Measurements from ENCODE around the gene DPY19L1.
"Not testable (repeated sequence)": the region's sequence is repeated elsewhere in the genome, so short reads cannot be mapped to it uniquely, and the experiment has no call there.

Gene DPY19L1

DNA sequence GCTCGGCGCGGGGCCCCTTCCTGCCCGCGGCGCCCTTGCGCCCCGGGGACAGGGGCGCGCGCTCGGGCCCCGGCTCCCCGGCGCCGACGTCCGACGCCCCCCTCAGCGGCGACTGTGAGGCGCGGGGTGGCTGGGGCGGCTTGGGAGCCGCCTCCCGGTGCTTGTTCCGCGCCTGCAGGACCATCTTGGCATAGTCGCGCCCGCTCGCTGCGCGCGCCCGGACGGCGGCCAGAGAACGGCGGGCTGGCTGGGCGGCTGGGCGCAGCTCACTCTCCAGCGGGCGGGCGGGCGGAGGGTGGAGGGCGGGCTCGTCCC, at the start of gene DPY19L1:
Gene DPY19L1, minus strand, starts transcription at position 275 of the 315 bp plus-strand sequence. Its CDS starts 91 bp downstream, at position 184.
- H3K9ac ChIP-seq (ENCODE audit: low read length), result peak within 1 kb of the TSS; percentile 69
- H3K9me3 ChIP-seq (ENCODE audit: control insufficient read depth, low read length), result no peaks in the 10 kb centered on the region
- H3K4me3 ChIP-seq (ENCODE audit: low read length), result peak within 1 kb of the TSS; percentile 34
- no peaks in the 10 kb centered on the region for H3K36me3 ChIP-seq (ENCODE audit: control insufficient read depth, insufficient read depth, low read length)
- peaks cover 9% of the 10 kb centered on the region for H3K4me1 ChIP-seq (ENCODE audit: control insufficient read depth, insufficient read depth, low read length)
- no peaks in the 10 kb centered on the region for H3K27me3 ChIP-seq (ENCODE audit: control insufficient read depth, insufficient read depth, low read length)

DNA sequence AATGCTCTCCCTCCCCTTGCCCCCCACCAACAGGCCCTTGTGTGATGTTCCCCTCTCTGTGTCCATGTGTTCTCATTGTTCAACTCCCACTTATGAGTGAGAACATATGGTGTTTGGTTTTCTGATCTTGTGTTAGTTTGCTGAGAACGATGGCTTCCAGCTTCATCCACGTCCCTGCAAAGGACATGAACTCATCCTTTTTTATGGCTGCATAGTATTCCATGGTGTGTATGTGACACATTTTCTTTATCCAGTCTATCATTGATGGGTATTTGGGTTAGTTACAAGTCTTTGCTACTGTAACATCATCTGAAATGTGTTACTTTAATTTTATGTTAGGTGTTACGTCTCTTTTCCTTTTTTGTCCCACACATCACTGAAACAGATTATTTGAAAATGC, 42.2 kb upstream of the DPY19L1 start:
- not testable (repeated sequence) for H3K4me3 ChIP-seq (ENCODE audit: low read length); H3K36me3 ChIP-seq (ENCODE audit: control insufficient read depth, insufficient read depth, low read length); H3K9ac ChIP-seq (ENCODE audit: low read length); H3K27me3 ChIP-seq (ENCODE audit: control insufficient read depth, insufficient read depth, low read length); H3K4me1 ChIP-seq (ENCODE audit: control insufficient read depth, insufficient read depth, low read length); H3K9me3 ChIP-seq (ENCODE audit: control insufficient read depth, low read length)

DNA sequence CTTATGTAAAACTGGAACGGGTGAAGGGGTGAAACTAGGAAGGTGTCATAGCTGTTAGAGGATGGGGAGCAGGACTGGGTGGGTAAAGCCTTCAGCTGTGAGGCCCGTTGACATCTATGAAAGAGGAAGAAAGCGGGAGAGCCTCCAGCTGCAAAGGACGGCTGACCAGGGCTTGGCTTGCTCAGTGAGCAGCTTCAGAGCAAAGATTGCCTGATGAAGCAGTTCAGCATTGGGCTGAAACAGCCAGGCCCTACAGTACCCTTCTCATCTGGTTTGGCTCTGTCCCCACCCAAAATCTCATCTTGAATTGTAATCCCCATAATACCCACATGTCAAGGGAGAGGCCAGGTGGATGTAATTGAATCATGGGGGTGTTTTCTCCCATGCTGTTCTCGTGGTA, 36.7 kb upstream of the DPY19L1 start:
- H3K36me3 ChIP-seq (ENCODE audit: control insufficient read depth, insufficient read depth, low read length); H3K9ac ChIP-seq (ENCODE audit: low read length); H3K9me3 ChIP-seq (ENCODE audit: control insufficient read depth, low read length); H3K4me1 ChIP-seq (ENCODE audit: control insufficient read depth, insufficient read depth, low read length); H3K27me3 ChIP-seq (ENCODE audit: control insufficient read depth, insufficient read depth, low read length); H3K4me3 ChIP-seq (ENCODE audit: low read length): not testable (repeated sequence)

DNA sequence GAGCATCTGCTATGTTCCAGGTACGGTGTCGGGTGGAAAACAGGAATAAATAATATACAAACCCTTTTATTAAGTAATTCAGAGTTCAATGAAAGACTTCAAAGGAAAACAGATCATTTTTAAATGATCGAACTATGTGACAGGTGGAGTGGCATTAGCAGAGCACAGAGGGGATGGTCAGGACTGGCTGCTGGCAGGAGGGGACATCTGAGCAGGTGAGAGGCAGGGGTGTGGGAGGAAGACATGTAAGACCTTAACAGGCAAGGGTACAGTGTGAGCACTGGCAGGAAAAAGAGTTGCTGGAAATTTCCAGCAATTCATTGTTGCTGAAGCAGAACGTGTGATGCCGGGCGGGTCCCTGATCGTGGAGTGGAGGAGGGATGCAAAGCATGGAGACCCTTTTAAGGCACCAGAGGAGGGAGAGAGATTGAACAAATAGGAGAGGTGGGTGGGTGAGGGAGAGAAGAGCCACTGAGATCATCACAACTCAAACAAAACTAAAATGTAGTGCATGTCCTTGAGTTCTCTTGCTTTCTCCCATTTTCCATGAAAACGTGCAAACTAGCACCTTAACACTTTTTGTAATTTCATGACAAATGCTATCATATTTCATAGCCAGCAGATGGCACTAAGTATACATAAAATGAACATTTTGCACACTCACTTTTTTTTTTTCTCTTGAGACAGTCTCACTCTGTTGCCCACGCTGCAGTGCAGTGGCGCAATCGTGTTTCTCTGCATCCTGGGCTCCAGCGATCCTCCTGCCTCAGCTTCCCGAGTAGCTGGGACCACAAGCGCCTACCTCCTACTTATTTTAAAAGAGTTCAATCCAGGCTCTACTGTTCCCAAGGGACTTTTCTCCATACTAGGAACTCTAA, 35.9 kb upstream of the DPY19L1 start:
- not testable (repeated sequence) for H3K9me3 ChIP-seq (ENCODE audit: control insufficient read depth, low read length); H3K9ac ChIP-seq (ENCODE audit: low read length); H3K27me3 ChIP-seq (ENCODE audit: control insufficient read depth, insufficient read depth, low read length); H3K4me1 ChIP-seq (ENCODE audit: control insufficient read depth, insufficient read depth, low read length); H3K36me3 ChIP-seq (ENCODE audit: control insufficient read depth, insufficient read depth, low read length); H3K4me3 ChIP-seq (ENCODE audit: low read length)

DNA sequence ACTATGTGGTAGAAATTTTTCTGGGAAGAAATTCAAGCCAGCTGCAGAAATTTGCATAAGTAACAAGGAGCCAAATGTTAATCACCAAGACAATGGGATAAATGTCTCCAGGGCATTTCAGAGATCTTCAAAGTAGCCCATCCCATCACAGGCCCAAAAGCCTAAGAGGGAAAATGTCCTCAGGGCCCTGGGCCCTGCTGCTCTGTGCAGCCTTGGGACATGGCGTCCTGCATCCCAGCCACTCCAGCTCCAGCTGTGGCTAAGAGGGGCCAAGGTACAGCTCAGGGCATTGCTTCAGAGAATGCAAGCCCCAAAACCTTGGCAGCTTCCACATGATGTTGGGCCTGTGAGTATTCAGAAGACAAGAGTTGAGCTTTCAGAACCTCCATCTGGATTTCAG, 31.8 kb upstream of the DPY19L1 start:
- not testable (repeated sequence) for H3K4me3 ChIP-seq (ENCODE audit: low read length); H3K9me3 ChIP-seq (ENCODE audit: control insufficient read depth, low read length); H3K27me3 ChIP-seq (ENCODE audit: control insufficient read depth, insufficient read depth, low read length); H3K36me3 ChIP-seq (ENCODE audit: control insufficient read depth, insufficient read depth, low read length); H3K9ac ChIP-seq (ENCODE audit: low read length); H3K4me1 ChIP-seq (ENCODE audit: control insufficient read depth, insufficient read depth, low read length)

DNA sequence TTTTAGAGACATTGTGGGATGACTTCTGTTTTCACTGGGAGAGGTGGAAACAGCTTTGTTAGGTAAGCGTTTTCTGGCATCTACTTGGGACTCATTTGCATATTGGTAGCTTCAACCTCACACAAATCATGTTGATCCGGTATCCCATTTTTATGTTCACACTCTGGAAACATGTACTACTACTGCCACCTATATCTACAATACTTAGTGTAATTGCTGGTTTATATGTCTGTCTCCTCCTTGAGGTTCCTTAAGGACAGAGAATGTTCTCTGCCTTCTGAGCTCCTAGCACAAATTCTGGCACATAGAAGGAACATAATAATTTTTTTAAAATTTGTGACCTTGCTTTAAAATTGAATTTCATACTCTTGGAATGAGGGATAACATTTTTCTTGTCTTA, 28.1 kb upstream of the DPY19L1 start:
- not testable (repeated sequence) for H3K27me3 ChIP-seq (ENCODE audit: control insufficient read depth, insufficient read depth, low read length); H3K9ac ChIP-seq (ENCODE audit: low read length); H3K9me3 ChIP-seq (ENCODE audit: control insufficient read depth, low read length); H3K4me3 ChIP-seq (ENCODE audit: low read length); H3K4me1 ChIP-seq (ENCODE audit: control insufficient read depth, insufficient read depth, low read length); H3K36me3 ChIP-seq (ENCODE audit: control insufficient read depth, insufficient read depth, low read length)

DNA sequence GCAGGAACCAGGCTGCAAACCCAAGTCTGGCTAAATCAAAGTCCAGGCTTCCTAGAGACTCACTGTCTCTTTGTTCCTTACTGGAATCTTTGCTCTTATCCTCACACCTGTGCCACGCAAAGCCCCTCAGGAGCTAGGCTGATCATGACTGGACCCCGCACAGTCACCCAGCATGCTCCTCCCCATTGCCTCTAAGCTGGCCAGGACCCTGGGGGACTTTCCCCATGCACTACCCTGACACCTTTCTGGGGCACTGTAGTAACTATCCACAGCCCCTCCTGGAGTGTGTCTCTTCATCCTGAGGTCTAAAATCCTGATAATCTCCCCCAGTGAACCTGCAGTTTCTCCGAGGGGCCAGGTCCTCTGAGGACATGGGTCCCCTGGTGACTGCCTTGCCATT, 21.3 kb upstream of the DPY19L1 start:
- H3K9ac ChIP-seq (ENCODE audit: low read length); H3K36me3 ChIP-seq (ENCODE audit: control insufficient read depth, insufficient read depth, low read length); H3K4me1 ChIP-seq (ENCODE audit: control insufficient read depth, insufficient read depth, low read length); H3K9me3 ChIP-seq (ENCODE audit: control insufficient read depth, low read length); H3K27me3 ChIP-seq (ENCODE audit: control insufficient read depth, insufficient read depth, low read length); H3K4me3 ChIP-seq (ENCODE audit: low read length): not testable (repeated sequence)

DNA sequence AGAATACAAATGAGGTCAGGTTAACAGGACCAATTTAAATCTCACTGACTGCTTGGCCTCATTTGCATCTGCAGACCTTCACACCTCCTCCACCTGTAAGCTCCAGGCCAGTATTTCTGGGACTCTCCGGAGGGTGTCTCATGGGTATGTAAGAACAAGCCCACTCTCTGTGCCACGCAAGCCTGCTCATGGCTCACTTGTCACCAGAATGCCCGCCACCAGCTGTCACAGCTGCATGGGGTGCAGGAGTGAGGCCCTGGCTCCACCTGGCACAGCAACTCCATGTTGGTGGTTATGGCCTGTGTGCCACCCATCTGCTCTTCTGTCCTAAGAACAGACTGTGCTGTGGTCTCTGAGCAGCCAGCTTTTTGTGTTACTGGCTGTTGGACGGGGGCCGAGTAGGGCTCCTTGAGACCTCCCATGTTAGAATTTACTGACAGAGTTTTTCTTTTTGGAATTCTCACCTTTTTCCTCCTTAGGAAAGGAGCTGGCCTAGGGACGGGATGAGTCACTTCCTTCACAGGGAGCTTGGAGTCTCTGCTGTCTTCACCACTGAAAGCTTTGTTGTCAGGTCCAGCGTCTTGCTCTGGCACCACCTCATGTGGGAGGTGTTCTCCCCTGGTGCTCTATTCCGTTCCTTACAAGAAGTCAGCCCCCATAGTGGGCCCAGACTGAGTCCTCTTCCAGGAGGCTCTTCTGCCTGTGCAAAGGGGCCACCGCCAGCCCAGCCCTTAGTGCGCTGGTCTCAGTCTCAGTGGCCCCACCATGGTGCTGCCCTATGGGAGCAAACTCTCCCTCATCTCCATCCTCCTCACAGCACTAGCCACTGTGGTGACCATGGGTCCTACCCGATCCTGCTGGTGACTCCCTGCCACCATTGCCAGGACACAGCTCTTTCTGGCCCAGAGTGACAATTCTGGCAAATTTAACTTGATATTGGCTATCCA, 20.5 kb upstream of the DPY19L1 start:
- H3K4me3 ChIP-seq (ENCODE audit: low read length); H3K9ac ChIP-seq (ENCODE audit: low read length); H3K27me3 ChIP-seq (ENCODE audit: control insufficient read depth, insufficient read depth, low read length); H3K36me3 ChIP-seq (ENCODE audit: control insufficient read depth, insufficient read depth, low read length); H3K9me3 ChIP-seq (ENCODE audit: control insufficient read depth, low read length); H3K4me1 ChIP-seq (ENCODE audit: control insufficient read depth, insufficient read depth, low read length): not testable (repeated sequence)

DNA sequence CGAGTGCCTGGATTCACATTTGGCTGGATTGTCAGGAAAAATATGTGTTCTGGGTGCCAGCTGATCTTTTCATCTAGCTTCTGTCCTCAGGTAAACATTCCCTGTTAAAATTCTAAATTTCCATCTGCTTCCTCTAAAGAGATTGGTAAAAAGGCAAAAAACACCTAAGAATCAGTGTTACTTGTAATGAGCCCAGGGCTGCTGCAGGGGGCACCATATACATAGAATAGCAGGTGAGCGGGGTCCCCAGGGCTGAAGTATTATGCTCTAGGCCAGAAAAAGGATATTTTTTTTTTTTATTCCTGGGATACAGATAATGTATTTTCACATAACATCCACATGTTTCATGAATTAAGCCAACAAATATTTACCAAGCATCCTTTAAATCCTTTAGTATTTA, 18.4 kb upstream of the DPY19L1 start:
- not testable (repeated sequence) for H3K27me3 ChIP-seq (ENCODE audit: control insufficient read depth, insufficient read depth, low read length); H3K36me3 ChIP-seq (ENCODE audit: control insufficient read depth, insufficient read depth, low read length); H3K9ac ChIP-seq (ENCODE audit: low read length)

DNA sequence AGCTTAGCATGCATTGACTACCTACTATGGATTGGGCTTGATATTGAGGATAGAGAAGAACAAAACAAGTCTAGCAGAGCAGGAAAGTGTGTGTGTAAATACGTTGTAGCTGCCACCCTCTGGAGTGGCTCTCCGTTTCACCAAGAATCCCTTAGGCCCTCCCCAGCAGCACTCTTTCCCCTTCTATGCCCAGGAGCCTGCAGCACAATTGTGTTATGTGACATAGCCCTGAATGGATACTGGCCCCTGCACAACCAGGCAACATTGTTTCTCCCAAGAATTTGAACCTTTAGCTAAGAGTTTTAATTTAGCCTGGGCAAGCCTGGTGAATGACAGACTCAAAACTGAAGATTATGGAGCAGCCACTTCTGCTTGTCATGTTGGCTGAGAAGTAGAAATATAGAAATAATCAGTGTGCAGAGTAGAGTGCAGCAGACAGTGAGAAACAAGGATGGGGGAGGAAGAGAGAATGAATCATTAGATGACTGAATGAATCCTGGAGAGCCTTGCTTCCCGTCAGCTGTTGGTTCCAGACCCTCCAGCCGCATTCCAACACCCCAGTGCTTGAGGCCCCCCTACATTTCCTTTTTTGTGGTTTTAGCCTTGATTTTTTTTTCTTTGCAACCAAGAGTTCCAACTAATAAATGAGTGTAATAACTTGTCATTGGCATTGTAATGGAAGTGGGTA, 16.3 kb upstream of the DPY19L1 start:
- not testable (repeated sequence) for H3K4me1 ChIP-seq (ENCODE audit: control insufficient read depth, insufficient read depth, low read length); H3K36me3 ChIP-seq (ENCODE audit: control insufficient read depth, insufficient read depth, low read length); H3K9ac ChIP-seq (ENCODE audit: low read length); H3K27me3 ChIP-seq (ENCODE audit: control insufficient read depth, insufficient read depth, low read length); H3K4me3 ChIP-seq (ENCODE audit: low read length); H3K9me3 ChIP-seq (ENCODE audit: control insufficient read depth, low read length)

More for the DNA sequence above, 18.4 kb upstream of the DPY19L1 start:
- not testable (repeated sequence) for H3K4me3 ChIP-seq (ENCODE audit: low read length); H3K4me1 ChIP-seq (ENCODE audit: control insufficient read depth, insufficient read depth, low read length); H3K9me3 ChIP-seq (ENCODE audit: control insufficient read depth, low read length)

DNA sequence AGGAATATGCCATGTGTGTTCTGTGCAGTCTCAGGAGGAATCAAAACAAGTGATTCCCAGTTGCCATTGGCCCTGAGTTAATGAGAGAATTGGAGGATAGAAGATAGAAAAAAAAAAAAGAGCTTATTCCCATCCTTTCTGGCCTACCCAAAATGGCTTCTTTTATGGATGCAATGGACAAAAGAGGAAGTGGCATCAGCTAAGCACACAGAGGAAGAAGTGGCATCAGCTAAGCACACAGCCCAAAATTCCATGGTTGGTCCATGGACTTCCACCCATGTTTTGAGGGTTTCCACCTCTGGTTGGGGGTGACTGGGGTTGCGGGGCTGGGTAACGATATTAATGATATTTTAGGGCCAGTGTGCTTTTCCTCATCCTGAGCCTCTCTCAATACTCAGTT, 11.1 kb upstream of the DPY19L1 start:
- not testable (repeated sequence) for H3K4me1 ChIP-seq (ENCODE audit: control insufficient read depth, insufficient read depth, low read length); H3K27me3 ChIP-seq (ENCODE audit: control insufficient read depth, insufficient read depth, low read length); H3K36me3 ChIP-seq (ENCODE audit: control insufficient read depth, insufficient read depth, low read length); H3K9ac ChIP-seq (ENCODE audit: low read length); H3K9me3 ChIP-seq (ENCODE audit: control insufficient read depth, low read length); H3K4me3 ChIP-seq (ENCODE audit: low read length)

DNA sequence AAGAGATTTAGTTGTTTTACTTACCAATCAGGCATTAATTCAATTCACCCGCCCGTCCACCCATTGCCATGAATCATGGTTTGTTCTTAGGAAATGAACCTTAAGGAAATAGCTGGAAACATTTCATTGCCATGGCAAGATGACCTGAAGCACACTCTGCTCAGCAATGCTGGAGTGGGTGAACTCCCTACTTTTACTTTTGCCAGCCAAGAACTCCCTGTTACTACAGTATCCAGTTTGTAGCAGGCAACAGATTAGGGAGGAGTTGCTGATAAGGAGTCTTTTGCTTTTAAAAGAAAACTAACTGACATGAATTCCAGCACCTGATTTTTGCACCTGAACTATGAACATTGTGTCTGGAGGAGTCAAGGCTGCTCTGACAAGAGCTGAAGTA, 10.6 kb upstream of the DPY19L1 start:
- H3K4me1 ChIP-seq (ENCODE audit: control insufficient read depth, insufficient read depth, low read length); H3K4me3 ChIP-seq (ENCODE audit: low read length); H3K9ac ChIP-seq (ENCODE audit: low read length); H3K9me3 ChIP-seq (ENCODE audit: control insufficient read depth, low read length); H3K36me3 ChIP-seq (ENCODE audit: control insufficient read depth, insufficient read depth, low read length); H3K27me3 ChIP-seq (ENCODE audit: control insufficient read depth, insufficient read depth, low read length): not testable (repeated sequence)

Measured in mucosa of stomach (tissue), 1 donor.